ENCODE measurements around the gene ARL2. TPM values are rescaled to one million over a fixed set of nuclear protein-coding genes. Genes with fewer than 3 reads are reported as not detected.

The ARL2 gene
- polyA plus RNA-seq, 3 donors: 34.3 to 40.4 (median 34.4) TPM

- Histone ChIP-seq H2AFZ (ENCODE audit: insufficient read depth, low read depth, low read length, poor library complexity, severe bottlenecking) (no peak overlapping the region), H3K27me3 (ENCODE audit: control insufficient read depth in 2 of 2, insufficient read depth in 2 of 2, low read length in 2 of 2) (no peaks in the 10 kb centered on the region), H3K36me3 (replicated peaks in 1 of 2; ENCODE audit: control insufficient read depth in 1 of 2, insufficient read depth in 2 of 2, low read length in 2 of 2) (no peaks in the 10 kb centered on the region), H3K9ac (ENCODE audit: insufficient read depth, low read length, poor library complexity, severe bottlenecking) (no peak overlapping the region), H3K4me1 (ENCODE audit: control insufficient read depth in 1 of 2, insufficient read depth in 2 of 2, low read length in 2 of 2) (peaks cover 5 to 12% of the 10 kb centered on the region in 2 donors), H3K4me2 (replicated peaks; ENCODE audit: extremely low read depth, low read length, poor library complexity, severe bottlenecking) (no peak overlapping the region), H3K4me3 (replicated peaks in 1 of 3; ENCODE audit: low read depth in 2 of 3, low read length in 3 of 3) (no peak overlapping the region), H4K20me1 (ENCODE audit: insufficient read depth, low read length) (no peaks in the 10 kb centered on the region), H3K79me2 (ENCODE audit: insufficient read depth, low read length) (no peaks in the 10 kb centered on the region), H3K9me3 (replicated peaks in 1 of 2; ENCODE audit: control insufficient read depth in 1 of 2, insufficient read depth in 1 of 2, low read length in 2 of 2) (no peaks in the 10 kb centered on the region), H3K27ac (ENCODE audit: low read depth in 1 of 2, low read length in 2 of 2) (no peak overlapping the region)
- H3K4me3 Mint-ChIP-seq: no peak overlapping the region
- peaks cover 33% of the 10 kb centered on the region for H3K4me1 Mint-ChIP-seq
- peaks cover 0 to 5% (median 1%) of the 10 kb centered on the region in 7 donors for H3K9me3 Mint-ChIP-seq
- no peak for TF ChIP-seq CTCF (IDR thresholded peaks at IDR 0.05)
- no peak for DNase-seq
- H3K27me3 Mint-ChIP-seq (ENCODE audit: low read depth in 3 of 3): peaks cover 9 to 16% (median 14%) of the 10 kb centered on the region in 3 donors
- WGBS (ENCODE audit: insufficient coverage): 92% methylated on average over 2 of the region's 6 CpGs
- intact Hi-C loops (cut with micrococcal nuclease): no loop called here
- H3K27ac Mint-ChIP-seq: no peak overlapping the region
- no peaks in the 10 kb centered on the region for H3K36me3 Mint-ChIP-seq
Measured at GRCh38 chr11:65056999-65057398, 43.0 kb downstream of the ARL2 start.

- H3K9ac ChIP-seq (ENCODE audit: insufficient read depth, low read length, poor library complexity, severe bottlenecking): no peak overlapping the region
- peaks cover 9 to 16% of the 10 kb centered on the region in 2 donors for H3K4me1 ChIP-seq (ENCODE audit: control insufficient read depth in 1 of 2, insufficient read depth in 2 of 2, low read length in 2 of 2)
- H3K79me2 ChIP-seq (ENCODE audit: insufficient read depth, low read length): no peaks in the 10 kb centered on the region
- H3K4me3 ChIP-seq (replicated peaks in 1 of 3; ENCODE audit: low read depth in 2 of 3, low read length in 3 of 3): no peak overlapping the region
- Mint-ChIP-seq H3K4me3 (no peak overlapping the region), H3K4me1 (peaks cover 38% of the 10 kb centered on the region), H3K27ac (no peak overlapping the region), H3K27me3 (ENCODE audit: low read depth in 3 of 3) (peaks cover 10 to 16% (median 16%) of the 10 kb centered on the region in 3 donors), H3K36me3 (no peaks in the 10 kb centered on the region), H3K9me3 (peaks cover 0 to 5% (median 1%) of the 10 kb centered on the region in 7 donors)
- intact Hi-C loops (cut with micrococcal nuclease): no loop called here
- H4K20me1 ChIP-seq (ENCODE audit: insufficient read depth, low read length): no peaks in the 10 kb centered on the region
- H3K4me2 ChIP-seq (replicated peaks; ENCODE audit: extremely low read depth, low read length, poor library complexity, severe bottlenecking): no peak overlapping the region
- no peak for DNase-seq
- H3K9me3 ChIP-seq (replicated peaks in 1 of 2; ENCODE audit: control insufficient read depth in 1 of 2, insufficient read depth in 1 of 2, low read length in 2 of 2): no peaks in the 10 kb centered on the region
- H3K27me3 ChIP-seq (ENCODE audit: control insufficient read depth in 2 of 2, insufficient read depth in 2 of 2, low read length in 2 of 2): no peaks in the 10 kb centered on the region
- no peaks in the 10 kb centered on the region for H3K36me3 ChIP-seq (replicated peaks in 1 of 2; ENCODE audit: control insufficient read depth in 1 of 2, insufficient read depth in 2 of 2, low read length in 2 of 2)
- WGBS (ENCODE audit: insufficient coverage): no CpG with 5 or more reads among the region's 7 CpGs
- no peak overlapping the region for H3K27ac ChIP-seq (ENCODE audit: low read depth in 1 of 2, low read length in 2 of 2)
- H2AFZ ChIP-seq (ENCODE audit: insufficient read depth, low read depth, low read length, poor library complexity, severe bottlenecking): no peak overlapping the region
- TF ChIP-seq CTCF (IDR thresholded peaks at IDR 0.05): no peak
Measured at GRCh38 chr11:65057526-65057925, 43.6 kb downstream of the ARL2 start.
